Stimulated activated CD8-positive, alpha-beta memory T cell treated with anti-CD3 and anti-CD28 coated beads, Interleukin-15, amount 100 ng/mL, for 4 hours (primary cell): ENCODE results near the gene PARD3.
"Not testable (repeated sequence)": the region's sequence is repeated elsewhere in the genome, so short reads cannot be mapped to it uniquely, and the experiment has no call there.

ENCODE experiments used
- DNase-seq, 2 donors: peaks; one replicate each; pipeline ENCODE4 v3.0.0-alpha.2; 2020; ENCODE audit warnings: low read depth in 2 of 2

The PARD3 gene

GRCh38 chr10:34075254-34075926 is 739.7 kb downstream of the PARD3 start:
- no peak for DNase-seq

DNA sequence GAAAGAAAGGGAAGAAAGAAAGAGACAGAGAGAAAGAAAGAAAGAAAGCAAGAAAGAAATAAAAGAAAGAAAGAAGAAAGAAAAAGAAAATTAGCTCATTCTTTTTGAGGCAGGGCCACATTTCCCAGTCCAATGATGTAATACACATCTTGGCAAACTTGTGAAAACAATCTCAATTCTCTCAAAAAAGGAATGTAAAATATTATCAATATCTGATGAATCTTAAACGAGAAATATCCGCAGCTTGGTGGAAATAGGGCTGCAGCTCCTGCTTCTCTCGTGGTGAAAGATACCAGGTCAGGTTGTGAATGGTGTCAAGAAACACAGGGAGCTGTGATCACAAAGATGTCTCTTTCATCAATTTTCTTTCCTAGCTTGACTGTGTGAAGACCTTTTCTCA is 741.0 kb downstream of the PARD3 start:
- DNase-seq = no peak

- DNase-seq = not testable (repeated sequence)
These were observed 747.4 kb downstream of the PARD3 start for GRCh38 chr10:34067741-34068140.

- no peak for DNase-seq
These were observed 751.5 kb downstream of the PARD3 start for GRCh38 chr10:34063592-34063991.

- no peak for DNase-seq
These were observed 753.3 kb downstream of the PARD3 start for GRCh38 chr10:34061841-34062240.
